Activated naive CD8-positive, alpha-beta T cell treated with anti-CD3 and anti-CD28 coated beads for 36 hours (primary cell): ENCODE data around the gene TAS1R3. TPM values are rescaled to one million over a fixed set of nuclear protein-coding genes. Genes with fewer than 3 reads are reported as not detected.

ENCODE experiments used
- DNase-seq: peaks from one replicate; pipeline ENCODE4 v3.0.0; 2021
- H3K27ac Mint-ChIP-seq: one replicate; pipeline ENCODE4 v1.8.0; 2022; ENCODE audit warnings: mild to moderate bottlenecking, moderate library complexity, mixed read lengths
- H3K27me3 Mint-ChIP-seq: one replicate; pipeline ENCODE4 v1.8.0; 2022; ENCODE audit warnings: mild to moderate bottlenecking, mixed read lengths
- H3K36me3 Mint-ChIP-seq: one replicate; pipeline ENCODE4 v1.8.0; 2021; ENCODE audit warnings: mild to moderate bottlenecking, mixed read lengths
- H3K4me1 Mint-ChIP-seq: one replicate; pipeline ENCODE4 v1.8.0; 2021; ENCODE audit warnings: mixed read lengths
- H3K4me3 Mint-ChIP-seq: one replicate; pipeline ENCODE4 v1.8.0; 2022; ENCODE audit warnings: mild to moderate bottlenecking, moderate library complexity, mixed read lengths
- H3K9me3 Mint-ChIP-seq: one replicate; pipeline ENCODE4 v1.8.0; 2022; ENCODE audit warnings: mixed read lengths
- total RNA-seq, 2 experiments: library from RNA; stranded (reverse); gene quantifications; one replicate each; pipeline ENCODE4 v1.2.3, GENCODE V29; 2021

TAS1R3 gene
- total RNA-seq, 2 experiments from 2014 or later = 0.06 to 0.20 TPM

DNA sequence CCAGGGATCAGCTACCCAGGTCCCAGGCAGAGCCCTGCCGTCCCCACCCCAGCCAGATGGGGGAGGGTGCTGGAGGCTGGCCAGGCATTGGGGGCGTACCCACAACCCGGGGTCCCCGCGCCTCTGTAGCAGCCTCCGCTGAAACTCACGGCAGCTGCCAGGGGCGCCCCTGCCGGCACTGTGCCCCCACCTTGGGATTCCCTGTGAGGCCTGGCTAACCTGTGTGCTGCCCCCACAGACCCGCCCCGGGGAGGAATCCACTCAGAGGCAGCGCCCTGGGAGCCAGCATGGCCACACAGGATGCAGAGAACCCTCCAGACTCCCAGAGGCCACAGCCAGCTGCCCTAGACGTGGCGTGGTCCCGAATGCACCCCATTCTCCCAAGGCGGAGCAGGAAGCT is 14.3 kb downstream of the TAS1R3 start:
- Mint-ChIP-seq H3K9me3 (peaks cover 1% of the 10 kb centered on the region), H3K4me1 (peaks cover 5% of the 10 kb centered on the region), H3K4me3 (no peak overlapping the region), H3K36me3 (peaks cover 10% of the 10 kb centered on the region), H3K27ac (no peak overlapping the region), H3K27me3 (no peaks in the 10 kb centered on the region)
- DNase-seq = no peak

- Mint-ChIP-seq H3K4me3 (no peak overlapping the region), H3K36me3 (peaks cover 4% of the 10 kb centered on the region), H3K4me1 (peaks cover 5% of the 10 kb centered on the region), H3K27me3 (no peaks in the 10 kb centered on the region), H3K9me3 (peaks cover 1% of the 10 kb centered on the region), H3K27ac (no peak overlapping the region)
- no peak for DNase-seq
Measured at GRCh38 chr1:1345860-1346500, 14.9 kb downstream of the TAS1R3 start.

DNA sequence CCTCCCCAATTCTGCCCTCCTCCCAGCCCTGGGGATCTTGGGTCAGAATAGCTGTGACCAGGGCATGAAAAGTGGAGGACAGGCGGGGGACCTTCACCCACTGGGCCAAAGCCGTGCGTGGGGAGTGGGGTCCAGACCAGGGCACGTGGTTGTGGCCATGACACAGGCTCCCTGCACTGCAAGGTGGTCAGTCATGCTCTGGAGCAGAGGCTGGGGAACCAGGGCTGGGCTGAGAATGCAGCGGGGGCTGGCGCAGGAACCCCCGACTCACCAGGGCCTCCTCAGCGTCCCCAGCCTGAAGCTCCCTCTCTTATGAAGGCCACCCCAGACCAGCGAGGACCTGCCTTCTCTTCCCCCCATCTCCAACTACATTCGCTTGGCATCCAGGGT is 15.4 kb downstream of the TAS1R3 start:
- Mint-ChIP-seq H3K4me3 (no peak overlapping the region), H3K27me3 (no peaks in the 10 kb centered on the region), H3K4me1 (peaks cover 5% of the 10 kb centered on the region), H3K36me3 (no peaks in the 10 kb centered on the region), H3K9me3 (no peaks in the 10 kb centered on the region), H3K27ac (no peak overlapping the region)
- DNase-seq = no peak

DNA sequence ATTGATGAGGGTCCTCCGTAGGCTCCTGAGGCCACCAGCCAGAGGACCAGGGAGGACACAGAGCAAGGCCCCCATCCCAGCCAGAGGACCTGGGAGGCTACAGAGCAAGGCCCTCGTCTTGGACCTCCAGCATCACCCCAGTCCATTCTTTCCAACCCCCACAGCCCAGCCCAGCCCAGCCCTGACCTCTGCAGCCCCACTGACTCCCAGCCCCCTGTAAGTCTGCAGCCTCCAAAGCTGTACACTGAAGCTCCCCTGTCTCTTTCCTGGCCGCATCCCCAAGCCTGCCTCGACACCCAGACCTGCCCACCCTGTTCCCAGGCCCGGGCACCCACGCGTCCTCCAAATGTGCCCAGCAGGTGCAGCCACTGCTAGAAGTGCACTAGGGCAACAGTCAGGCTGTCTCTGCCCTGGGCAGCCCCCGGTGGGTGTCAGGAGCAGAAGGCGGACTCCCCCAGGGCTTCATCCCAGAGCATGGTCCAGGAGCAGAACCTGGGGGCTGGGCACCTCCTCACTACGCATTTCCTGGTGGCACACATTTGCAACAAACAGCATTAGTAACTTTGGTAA is 16.0 kb downstream of the TAS1R3 start:
- H3K27me3 Mint-ChIP-seq = no peaks in the 10 kb centered on the region
- peaks cover 5% of the 10 kb centered on the region for H3K4me1 Mint-ChIP-seq
- H3K36me3 Mint-ChIP-seq = no peaks in the 10 kb centered on the region
- H3K9me3 Mint-ChIP-seq = no peaks in the 10 kb centered on the region
- DNase-seq = no peak
- H3K27ac Mint-ChIP-seq = no peak overlapping the region
- H3K4me3 Mint-ChIP-seq = peak overlapping the region; percentile 43

GRCh38 chr1:1347663-1348419 is 16.8 kb downstream of the TAS1R3 start:
- peaks cover 5% of the 10 kb centered on the region for H3K4me1 Mint-ChIP-seq
- no peaks in the 10 kb centered on the region for H3K9me3 Mint-ChIP-seq
- DNase-seq = no peak
- no peak overlapping the region for H3K27ac Mint-ChIP-seq
- peak overlapping the region; percentile 80 for H3K4me3 Mint-ChIP-seq
- peaks cover 5% of the 10 kb centered on the region for H3K27me3 Mint-ChIP-seq
- H3K36me3 Mint-ChIP-seq = no peaks in the 10 kb centered on the region

DNA sequence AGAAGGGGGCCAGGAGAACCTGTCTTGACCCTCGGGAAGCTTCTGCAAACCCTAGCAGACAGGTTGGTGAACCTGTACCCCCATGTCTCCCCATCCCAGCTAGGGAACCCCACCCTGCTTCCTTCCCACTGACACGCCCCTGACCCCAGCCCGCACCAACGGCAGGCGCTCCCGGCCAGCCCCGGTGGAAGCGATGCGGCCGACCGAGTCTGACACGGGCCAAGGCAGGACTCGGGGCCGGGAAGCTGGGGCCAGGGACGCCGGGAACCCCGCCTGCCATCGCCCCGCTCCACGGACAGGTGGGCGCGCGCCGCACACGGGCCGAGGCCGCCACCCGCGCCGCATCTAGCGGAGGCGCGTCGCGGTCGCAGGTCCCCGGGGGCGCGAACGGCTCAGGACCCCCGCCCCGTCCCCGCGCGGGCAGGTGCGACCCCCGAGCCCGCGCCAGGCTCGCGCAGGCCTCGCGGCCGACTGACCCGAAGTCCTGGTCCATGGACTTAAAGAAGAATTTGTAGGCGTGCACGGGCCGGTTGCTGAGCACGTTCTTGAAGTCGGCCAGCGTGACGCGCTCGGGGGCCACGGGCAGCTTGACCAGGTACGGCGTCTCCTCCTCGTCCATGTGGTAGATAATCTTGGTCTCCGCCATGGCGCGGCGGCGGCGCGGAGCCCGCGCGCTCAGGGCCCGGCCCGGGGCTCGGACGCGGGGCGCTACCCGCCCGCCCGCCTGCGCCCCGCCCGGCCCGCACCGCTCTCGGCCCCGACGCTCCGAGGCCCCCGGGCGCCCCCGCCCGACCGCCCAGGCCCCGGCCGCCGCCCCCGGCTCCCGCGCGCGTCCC is 17.6 kb downstream of the TAS1R3 start:
- DNase-seq = no peak
- peaks cover 13% of the 10 kb centered on the region for H3K27me3 Mint-ChIP-seq
- peak overlapping the region; percentile 80 for H3K4me3 Mint-ChIP-seq
- H3K4me1 Mint-ChIP-seq = peaks cover 5% of the 10 kb centered on the region
- H3K27ac Mint-ChIP-seq = no peak overlapping the region
- no peaks in the 10 kb centered on the region for H3K9me3 Mint-ChIP-seq
- no peaks in the 10 kb centered on the region for H3K36me3 Mint-ChIP-seq

DNA sequence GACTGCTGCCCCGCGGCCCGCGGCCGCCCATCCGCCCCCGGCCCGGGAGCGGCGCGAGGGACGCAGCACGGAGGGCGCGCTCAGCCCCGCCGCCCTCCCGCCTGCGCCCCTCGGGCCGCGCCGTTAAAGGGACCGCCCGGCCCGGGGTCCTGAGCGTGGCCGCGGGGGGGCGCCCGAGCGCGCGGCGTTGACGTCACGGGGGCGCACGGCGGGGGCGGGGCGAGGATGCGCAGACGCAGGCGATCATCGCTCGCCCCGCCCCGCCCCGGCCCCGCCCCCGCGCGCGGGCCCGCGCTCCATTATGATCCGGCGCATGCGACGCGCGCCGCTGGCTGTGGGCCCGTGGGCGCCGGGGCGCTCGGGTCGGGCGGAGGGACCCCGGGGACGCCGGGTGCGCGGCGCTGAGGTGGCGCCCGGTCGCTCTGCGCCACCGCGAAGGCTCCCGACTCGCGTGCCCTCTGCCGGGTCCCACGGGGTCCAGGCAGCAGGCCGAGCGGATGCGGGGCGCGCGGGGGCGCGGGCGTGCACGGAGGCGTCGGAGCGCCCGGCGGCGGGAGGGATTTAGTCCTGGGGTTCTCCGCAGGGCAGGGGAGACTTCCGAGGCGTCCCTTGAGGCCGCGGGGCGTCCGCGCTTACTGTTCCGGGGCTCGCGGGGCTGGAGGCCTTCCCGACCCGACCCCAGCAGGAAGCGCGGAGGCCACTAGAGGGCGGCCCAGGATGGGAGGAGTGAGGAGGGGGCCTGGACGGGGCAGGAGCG is 18.4 kb downstream of the TAS1R3 start, which contains the start of gene DVL1:
Gene DVL1, minus strand, starts transcription at position 163 of the 757 bp plus-strand sequence. CDS start 353 bp downstream, outside the sequence.
- peak within 1 kb of the TSS; percentile 80 for H3K4me3 Mint-ChIP-seq

GRCh38 chr1:1351511-1352427 is 20.7 kb downstream of the TAS1R3 start:
- Mint-ChIP-seq H3K27ac (no peak overlapping the region), H3K4me3 (peak overlapping the region; percentile 52), H3K4me1 (peaks cover 5% of the 10 kb centered on the region), H3K27me3 (peaks cover 19% of the 10 kb centered on the region), H3K9me3 (no peaks in the 10 kb centered on the region), H3K36me3 (no peaks in the 10 kb centered on the region)
- no peak for DNase-seq

More for the DNA sequence above, 18.4 kb downstream of the TAS1R3 start, which contains the start of gene DVL1:
- Mint-ChIP-seq H3K4me1 (peaks cover 5% of the 10 kb centered on the region), H3K9me3 (no peaks in the 10 kb centered on the region), H3K27ac (no peak within 1 kb of the TSS), H3K36me3 (no peaks in the 10 kb centered on the region), H3K27me3 (peaks cover 19% of the 10 kb centered on the region)
- DNase-seq = peak; percentile 78

DNA sequence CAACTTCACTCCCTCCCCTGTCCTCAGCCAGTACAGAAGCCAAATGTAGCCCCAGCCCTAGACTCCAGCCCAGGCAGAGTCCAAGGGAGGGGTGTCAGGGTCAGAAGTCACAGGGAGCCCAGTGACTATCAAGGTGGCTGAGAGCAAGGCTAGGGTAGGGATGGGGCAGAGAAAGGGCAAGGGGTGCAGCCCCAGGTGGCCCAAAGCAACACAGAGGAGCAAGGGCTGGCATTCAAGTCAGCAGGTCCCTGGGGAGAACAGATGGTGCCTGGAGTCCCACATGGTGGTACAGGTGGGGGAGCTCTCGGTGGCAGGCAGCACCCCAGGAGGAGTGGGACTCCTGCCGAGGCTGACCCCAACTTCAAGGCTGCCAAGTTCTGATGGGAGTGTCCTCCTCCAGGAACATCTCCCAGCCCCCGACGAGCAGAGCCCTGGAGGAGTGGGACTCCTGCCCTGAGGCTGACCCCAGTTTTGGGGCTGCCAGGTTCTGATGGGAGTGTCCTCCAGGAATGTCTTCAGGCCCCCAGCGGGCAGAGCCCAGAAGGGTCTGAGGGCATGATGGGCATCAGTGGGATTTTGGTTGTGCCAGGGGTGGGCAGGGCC is 21.8 kb downstream of the TAS1R3 start:
- no peaks in the 10 kb centered on the region for H3K36me3 Mint-ChIP-seq
- H3K9me3 Mint-ChIP-seq = no peaks in the 10 kb centered on the region

DNA sequence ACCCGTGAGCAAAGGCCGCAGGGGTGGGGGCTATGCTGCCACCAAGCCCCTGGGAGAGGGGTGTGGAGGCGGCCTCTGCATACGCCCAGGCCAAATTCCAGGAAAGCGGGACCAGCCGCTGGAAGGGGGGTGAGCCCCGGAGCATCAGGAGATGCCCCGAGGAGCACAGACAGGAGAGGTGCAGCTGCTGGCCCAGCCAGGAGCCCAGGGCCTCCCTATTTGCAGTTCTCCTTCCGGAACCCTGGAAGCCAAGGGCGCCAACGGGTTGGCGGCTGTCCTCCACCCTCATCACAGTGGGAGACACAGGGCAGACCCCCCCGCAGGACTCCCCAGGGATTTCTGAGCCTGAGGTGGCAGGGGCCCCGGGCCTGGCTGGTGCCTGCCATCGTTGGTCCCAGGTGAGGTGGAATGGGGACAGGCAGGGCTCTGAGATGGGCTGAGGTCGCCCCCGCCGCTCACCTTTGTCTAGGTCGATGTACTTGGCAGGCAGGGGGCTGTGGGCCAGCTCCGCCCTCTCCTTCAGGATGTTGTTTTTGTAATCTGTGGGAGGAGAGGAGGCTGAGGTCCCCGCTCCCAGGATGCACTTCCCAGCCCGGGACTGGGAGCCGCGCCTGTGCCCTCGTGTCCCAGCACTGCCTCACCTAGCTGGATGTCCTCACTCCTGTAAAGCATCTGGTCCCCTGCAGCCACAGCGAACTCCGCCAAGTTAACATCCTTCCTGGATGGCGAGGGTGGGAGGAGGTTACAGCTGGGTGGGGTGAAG is 22.5 kb downstream of the TAS1R3 start:
- no peaks in the 10 kb centered on the region for H3K36me3 Mint-ChIP-seq
- no peak for DNase-seq
- H3K4me3 Mint-ChIP-seq = no peak overlapping the region
- peaks cover 19% of the 10 kb centered on the region for H3K27me3 Mint-ChIP-seq
- no peaks in the 10 kb centered on the region for H3K9me3 Mint-ChIP-seq
- H3K4me1 Mint-ChIP-seq = peaks cover 5% of the 10 kb centered on the region
- no peak overlapping the region for H3K27ac Mint-ChIP-seq

More for the DNA sequence above, 21.8 kb downstream of the TAS1R3 start:
- Mint-ChIP-seq H3K27ac (no peak overlapping the region), H3K27me3 (peaks cover 19% of the 10 kb centered on the region), H3K4me1 (peaks cover 2% of the 10 kb centered on the region), H3K4me3 (no peak overlapping the region)
- no peak for DNase-seq

- no peaks in the 10 kb centered on the region for H3K36me3 Mint-ChIP-seq
- H3K27me3 Mint-ChIP-seq = peaks cover 19% of the 10 kb centered on the region
- H3K27ac Mint-ChIP-seq = no peak overlapping the region
- H3K4me1 Mint-ChIP-seq = peaks cover 12% of the 10 kb centered on the region
- peak overlapping the region; percentile 29 for H3K4me3 Mint-ChIP-seq
- DNase-seq = no peak
- no peaks in the 10 kb centered on the region for H3K9me3 Mint-ChIP-seq
Measured at GRCh38 chr1:1354271-1355247, 23.5 kb downstream of the TAS1R3 start.

- peaks cover 14% of the 10 kb centered on the region for H3K4me1 Mint-ChIP-seq
- H3K36me3 Mint-ChIP-seq = no peaks in the 10 kb centered on the region
- no peak overlapping the region for H3K4me3 Mint-ChIP-seq
- peak; percentile 39 for DNase-seq
- H3K27me3 Mint-ChIP-seq = peaks cover 19% of the 10 kb centered on the region
- H3K27ac Mint-ChIP-seq = no peak overlapping the region
- no peaks in the 10 kb centered on the region for H3K9me3 Mint-ChIP-seq
Measured at GRCh38 chr1:1355416-1355815, 24.3 kb downstream of the TAS1R3 start.
